ENCODE data around the gene DOHH.

DNA sequence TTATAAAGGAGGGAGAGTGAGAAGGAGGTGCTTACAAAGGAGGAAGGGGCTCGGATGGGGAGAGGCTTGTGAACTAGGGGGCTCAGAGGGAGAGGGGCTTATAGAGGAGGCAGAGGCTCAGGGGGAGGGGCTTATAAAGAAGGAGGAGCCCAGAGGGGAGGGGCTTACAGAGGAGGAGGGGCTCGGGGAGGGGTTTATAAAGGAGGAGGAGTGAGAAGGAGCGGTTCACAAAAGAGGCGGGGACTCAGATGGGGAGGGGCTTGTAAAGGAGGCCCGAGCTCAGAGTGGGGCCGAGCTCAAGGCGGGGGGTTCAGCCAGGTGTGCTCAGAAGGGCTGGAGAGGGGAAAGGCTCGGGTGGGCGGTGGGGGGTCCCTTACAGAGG is 20.6 kb downstream of the DOHH start:
- TF ChIP-seq, protein P1, sequence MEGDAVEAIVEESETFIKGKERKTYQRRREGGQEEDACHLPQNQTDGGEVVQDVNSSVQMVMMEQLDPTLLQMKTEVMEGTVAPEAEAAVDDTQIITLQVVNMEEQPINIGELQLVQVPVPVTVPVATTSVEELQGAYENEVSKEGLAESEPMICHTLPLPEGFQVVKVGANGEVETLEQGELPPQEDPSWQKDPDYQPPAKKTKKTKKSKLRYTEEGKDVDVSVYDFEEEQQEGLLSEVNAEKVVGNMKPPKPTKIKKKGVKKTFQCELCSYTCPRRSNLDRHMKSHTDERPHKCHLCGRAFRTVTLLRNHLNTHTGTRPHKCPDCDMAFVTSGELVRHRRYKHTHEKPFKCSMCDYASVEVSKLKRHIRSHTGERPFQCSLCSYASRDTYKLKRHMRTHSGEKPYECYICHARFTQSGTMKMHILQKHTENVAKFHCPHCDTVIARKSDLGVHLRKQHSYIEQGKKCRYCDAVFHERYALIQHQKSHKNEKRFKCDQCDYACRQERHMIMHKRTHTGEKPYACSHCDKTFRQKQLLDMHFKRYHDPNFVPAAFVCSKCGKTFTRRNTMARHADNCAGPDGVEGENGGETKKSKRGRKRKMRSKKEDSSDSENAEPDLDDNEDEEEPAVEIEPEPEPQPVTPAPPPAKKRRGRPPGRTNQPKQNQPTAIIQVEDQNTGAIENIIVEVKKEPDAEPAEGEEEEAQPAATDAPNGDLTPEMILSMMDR (IDR thresholded peaks at IDR 0.05) = no peak
- TF ChIP-seq POLR2AphosphoS5 (IDR thresholded peaks at IDR 0.05; ENCODE audit: insufficient read depth in 1 of 2, low read depth in 1 of 2) = no peak
- TF ChIP-seq POLR2A (IDR thresholded peaks at IDR 0.05) = no peak

Measured in vagina (tissue), 2 donors.